GM18526 (cell line): ENCODE measurements around the gene APMAP.

Experiments used
- POLR2A ChIP-seq: IDR thresholded peaks from 3 replicates; pipeline ENCODE4 v1.6.1; 2011; ENCODE audit not compliant: insufficient read length; ENCODE audit errors: extremely low read depth

Gene APMAP

DNA sequence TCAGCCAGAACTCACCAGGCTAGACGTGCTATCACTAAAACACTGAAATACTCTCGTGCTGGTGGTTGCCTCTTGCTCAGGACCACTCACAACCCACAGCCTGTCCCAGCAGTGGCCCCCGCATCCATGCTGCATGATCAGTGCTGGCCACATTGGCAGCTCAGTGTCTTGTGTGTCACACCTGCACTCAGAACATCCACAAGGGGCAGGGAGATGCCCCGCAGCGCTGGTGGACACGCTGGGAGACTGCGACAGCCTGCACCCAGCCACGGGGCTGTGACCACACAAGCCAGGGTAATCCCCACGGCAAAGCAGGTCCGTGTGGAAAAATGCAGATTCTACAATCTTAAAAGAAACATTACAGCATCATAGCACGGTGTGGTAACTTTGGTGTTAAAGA, 23.9 kb upstream of the APMAP start:
- no peak for TF ChIP-seq POLR2A

DNA sequence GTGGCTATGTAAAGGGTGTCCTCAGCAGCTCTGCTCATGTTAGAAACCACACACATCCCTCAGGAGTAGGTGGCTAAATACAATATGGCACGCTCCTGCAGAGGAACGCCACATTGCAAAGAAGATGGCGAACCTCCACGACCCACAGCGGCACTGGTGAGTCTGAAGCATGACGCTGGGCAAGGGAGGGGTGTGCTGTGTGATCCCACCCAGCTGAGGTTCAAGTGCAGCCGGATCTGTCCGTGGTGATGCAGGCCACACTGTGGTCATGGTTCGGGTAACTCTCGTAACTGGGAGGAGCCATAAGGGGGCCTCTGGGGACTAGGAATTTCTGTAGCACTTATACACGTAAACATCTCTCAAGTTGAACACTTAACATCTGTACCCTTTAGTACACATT, 23.4 kb upstream of the APMAP start:
- no peak for TF ChIP-seq POLR2A

DNA sequence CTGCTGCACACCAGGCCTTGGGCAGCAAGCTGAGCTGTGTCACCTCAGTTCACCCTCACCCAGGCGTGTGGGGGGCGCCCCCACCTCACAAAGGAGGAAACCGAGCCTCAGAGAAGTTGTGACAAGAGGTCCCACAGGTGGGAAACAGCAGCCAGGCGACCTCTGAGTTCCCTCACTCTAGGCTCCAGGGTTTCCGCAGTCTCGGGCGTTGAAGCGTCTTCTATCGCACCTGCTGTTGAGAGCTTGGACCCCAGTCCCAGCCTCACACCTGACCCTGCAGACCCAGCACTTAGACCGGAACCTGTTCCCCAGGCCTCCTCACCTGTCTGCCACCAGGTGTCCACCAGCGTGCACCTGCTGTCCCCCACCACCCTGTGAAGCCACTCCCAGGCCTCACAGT, 22.3 kb upstream of the APMAP start:
- TF ChIP-seq POLR2A, result no peak

DNA sequence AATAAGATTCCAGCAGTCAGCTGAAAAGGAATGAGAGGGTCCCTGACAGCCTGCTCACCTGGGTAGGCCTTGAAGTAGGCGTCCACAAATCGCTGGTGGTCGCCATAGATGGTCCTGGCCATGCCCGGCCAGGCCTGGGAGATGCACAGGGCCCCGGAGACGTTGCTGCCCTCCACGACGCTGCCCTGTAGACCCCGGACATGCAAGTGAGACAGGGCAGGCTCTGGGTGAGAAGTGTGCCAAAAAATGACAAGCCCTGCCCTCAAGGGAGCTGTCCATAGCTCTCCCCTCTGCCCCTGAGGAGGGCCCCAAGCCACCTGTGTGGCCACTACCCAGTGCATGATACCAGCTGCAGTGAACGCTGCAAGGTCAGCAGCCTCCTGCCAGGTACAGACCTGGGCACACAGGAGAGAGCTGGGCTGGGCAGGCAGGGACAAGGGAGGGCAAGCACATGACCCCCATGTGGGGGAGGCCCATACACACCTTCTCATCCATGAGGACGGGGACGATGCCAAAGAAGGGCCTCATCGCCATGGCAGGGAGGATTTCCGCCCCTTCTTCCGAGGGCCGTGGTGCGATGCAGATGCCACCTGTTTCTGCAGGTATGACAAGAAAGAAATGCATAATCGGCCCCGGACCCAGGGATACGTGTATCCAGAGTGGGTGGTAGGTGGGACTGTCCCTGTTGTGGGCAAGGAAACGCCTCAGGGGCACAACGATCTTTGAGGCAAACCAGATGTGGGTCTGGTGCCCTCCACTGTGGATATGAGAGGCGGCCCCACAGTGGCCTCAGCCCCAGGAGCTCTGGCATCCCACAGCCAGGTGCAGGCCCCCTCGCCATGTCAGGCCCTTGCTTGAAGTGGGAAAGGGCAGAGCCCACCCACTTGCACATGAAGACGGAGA, 21.2 kb upstream of the APMAP start:
- no peak for TF ChIP-seq POLR2A

DNA sequence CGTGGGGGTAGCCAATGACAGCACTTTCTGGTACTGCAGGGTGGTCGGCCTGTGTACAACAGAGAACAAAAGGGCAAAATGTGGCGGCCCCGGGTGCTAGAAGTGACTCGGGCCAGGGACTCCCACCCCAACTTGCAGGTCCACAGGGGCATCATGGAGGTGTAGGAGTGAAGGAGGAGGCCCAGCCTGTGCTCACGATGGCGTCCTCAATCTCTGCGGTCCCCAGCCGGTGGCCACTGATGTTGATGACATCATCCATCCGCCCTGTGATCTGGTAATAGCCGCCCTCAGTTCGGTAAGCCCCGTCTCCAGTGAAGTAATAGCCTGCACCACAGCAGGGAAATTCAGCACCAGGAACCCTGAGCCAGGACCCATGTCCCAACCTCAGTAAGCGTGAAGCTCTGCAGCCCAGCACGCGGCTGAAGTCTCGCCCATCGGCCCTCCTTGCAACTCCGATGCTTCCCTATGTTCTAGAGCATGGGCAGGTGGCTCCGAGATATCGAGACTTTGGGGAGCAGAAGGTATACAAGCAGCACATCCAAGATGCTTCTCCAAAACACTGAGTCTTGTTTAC, 20.2 kb upstream of the APMAP start:
- no peak for TF ChIP-seq POLR2A

DNA sequence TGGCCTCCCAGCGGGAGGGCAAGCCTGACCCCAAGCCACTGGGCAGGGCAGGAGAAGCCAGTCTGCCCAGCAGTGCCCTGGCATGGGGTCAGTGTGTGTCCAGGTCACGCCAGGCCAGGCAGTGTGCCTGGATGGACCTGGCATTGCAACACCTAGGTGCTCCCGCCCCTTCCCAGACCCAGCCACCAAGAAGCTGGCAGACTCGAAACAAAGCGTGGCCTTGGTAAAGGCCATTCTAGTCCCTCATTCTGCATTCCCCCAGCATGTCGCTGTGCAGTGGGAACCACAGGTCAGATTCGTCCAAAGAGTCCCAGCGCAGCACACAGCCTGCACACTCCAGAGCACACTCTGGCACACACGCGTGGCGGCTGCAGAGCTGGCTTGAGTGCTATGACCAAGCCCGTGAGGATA, 19.3 kb upstream of the APMAP start:
- TF ChIP-seq POLR2A, result no peak

DNA sequence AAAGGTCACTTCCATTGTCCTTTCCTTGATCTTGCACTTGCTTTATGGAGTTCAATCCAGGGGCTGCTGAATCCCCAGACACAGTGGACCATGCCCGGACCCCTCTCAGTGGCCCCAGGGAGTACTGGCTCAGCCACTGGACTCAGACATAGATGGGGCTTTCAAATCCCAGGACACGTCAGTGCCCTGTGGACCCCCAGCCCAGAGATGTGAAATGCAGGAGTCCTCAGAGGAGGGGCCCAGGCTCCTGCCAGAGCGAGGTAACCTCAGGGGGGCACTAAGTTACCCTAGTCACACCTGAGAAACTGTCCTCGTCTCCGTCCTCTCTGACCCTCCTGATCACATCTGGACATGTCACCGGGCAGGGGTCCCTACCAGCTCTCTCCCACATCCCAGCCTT, 18.7 kb upstream of the APMAP start:
- TF ChIP-seq POLR2A, result no peak

DNA sequence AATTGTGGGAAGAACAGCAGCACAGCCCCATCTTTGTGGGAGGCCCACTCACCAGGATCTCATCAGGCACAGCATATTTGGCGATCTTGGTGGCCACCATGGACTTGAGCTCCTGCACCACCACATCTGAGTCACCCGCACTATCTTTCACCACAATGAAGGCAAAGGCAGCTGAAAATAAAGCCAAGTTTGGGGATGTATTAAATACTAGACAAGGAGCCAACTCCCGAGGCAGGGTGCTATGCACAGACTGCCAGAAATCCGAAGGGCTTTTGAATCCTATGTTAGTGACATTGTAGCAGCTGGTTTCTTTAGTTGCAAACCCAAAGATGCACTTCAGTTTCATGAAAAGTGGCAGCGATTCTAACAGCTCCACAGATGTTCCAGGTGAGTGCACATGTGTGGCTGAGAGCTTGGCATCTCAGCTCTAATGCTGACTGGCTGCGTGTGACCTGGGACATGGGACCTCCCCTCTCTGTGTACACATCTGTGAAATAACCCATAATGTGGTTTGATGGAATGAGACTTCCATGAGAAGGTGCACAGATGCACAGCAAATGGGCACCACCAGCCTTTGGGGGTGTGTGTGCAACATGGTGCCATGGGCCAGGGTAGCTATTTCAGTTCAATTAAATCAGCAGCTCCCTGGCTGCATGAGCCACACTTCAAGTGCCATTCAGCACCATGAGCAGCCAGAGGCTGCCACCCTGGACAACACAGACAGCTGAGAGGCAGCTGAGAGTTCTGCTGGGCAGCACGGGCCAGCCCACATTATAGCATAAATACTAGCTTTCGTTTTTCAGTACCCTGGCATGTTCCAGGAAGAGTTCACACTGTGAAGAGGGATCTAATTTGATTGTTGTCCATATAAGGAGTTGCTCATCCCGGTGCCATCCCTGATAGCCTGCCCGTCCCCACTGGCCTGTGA, 16.9 kb upstream of the APMAP start:
- TF ChIP-seq POLR2A, result no peak

DNA sequence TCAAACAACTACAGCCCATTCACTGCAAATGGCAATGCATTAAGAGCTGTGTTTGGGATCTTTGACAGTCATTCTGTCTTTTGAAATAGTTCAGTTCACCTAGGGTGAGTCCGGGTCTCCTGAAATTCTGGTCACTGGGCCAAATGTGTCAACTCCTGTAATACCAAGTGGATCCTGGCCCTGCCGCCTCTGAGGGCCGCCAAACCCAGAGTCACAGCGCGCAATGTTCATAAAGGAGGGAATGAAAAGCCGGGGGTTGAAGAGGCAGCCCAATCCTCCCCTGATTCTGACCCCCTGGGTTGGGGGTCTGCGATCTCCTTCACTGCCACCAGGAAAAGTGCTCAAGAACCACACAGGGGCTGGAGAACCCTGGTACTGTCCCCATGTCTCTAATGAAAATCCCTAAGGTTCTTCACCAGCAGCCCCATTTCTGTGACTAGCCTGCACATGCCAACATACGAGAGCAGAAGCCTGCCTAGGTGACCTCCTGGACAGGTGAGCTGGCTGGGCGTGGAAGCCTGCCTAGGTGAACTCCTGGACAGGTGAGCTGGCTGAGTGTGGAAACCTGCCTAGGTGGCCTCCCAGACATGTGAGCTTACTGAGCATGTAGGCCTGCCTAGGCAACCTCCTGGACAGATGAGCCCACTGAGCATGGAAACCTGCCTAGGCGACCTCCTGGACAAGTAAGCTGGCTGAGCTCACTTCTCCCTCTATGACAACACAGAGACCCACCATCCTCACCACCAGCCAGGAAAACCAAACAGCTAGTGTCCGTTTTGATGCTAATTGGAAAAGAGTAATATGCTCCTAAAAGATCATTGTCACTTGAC, 16.1 kb upstream of the APMAP start:
- TF ChIP-seq POLR2A, result no peak

DNA sequence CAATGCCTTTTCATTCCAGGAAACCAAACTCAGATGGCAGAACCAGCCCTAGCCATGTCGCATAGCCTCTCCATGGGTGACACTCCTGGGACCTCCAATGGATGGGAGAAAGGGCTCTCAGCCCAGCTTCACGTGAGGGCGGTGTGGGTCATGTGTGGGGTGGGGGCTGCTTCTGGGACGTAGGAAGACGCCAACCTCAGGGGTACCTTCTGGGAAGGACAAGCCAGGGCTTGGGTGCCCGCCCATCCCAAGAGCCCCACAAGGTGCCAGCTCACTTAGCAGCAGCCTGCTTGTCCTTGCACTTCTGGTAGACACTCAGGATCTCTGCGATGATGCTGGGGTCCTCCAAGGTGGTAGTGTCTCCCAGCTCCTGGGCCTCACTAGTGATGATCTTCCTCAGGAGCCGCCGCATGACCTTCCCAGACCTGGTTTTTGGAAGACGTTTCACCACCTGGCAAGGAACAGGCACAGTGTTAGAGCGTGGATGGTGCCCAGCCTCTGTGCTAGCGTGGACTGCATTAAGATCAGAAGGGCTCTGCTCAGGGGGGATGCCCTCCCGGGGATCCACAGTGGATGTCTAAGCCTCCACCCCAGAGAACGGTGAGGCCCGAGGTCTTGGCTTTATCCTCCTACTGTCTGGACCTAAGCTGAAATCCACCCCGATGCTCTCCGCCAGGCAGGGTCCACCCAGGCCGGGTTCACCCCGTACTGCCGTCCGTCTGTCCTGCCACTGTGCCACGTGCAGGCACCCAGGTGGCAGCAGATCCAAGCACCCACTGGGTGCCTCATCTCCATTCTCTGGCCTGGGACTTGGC, 15.1 kb upstream of the APMAP start:
- no peak for TF ChIP-seq POLR2A

DNA sequence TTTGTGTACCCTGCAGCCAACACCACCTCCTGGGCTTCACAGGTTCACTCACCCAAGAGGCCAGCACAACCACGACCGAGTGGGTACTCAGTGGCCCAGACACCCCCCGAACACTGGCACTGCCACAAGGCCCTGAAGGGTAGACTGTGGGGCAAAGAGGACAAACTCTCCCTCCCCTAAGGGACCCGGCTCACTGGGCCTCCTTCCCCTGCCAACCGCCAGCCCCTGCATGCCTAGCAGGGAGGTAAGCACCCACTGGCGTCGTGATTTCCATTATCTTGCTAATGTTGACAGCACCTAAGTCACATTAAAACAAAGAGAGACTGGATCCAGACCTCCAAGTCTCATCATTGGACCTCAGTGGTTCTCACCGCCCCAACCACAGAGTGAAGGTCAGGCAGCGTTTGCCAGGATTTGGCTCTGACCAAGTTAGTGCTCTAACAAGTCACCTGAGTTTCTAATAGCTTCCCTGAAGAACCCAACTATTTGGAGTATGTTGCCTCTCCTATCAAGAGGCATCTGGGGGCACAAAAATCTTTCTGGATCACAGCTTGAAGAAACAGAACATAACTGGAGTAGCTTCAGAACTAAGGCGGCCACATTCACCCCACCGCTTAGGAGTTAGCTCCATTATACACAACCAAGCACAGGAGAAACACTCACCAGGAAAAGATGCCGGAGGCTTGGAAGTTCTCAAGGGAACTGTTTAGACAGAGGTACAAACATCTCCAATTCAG, 14.0 kb upstream of the APMAP start:
- no peak for TF ChIP-seq POLR2A

DNA sequence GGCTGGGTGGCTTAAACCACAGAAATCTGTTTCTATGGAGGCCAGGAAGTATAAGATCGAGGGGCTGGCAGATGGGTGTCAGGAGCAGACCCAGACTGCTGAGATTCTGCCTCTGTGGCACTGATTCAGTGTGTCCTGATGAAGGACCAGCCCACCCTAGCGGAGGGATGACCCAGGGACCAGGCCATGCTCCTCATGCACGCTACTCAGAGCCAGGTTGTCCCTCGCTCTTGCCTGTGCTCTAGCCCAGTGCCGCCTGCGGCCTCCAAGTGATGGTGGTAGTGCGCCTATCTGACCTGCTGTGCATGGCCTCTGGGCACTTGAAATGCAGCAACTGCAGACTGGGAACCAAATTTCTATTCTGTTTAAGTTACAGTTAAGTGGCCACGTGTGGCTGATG, 13.1 kb upstream of the APMAP start:
- TF ChIP-seq POLR2A, result no peak

DNA sequence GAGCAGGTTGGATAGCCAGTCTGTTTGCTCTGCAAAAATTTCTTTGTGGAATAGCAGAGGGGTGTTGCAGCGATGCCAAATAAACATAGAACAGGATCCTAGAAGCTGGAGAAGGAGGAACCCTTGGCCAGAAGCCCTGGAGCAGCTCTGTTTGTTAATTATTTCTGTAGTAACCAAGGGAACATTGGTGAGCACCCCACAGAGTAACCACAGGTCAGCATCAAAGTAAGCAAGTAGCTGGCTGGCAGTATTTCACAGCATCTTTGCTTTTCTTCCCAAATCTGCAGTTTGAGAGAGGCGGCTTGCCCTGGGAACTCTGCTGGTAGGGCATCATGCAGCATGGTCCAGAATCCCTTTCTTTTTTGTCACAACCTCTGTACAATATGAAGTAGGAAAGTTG, 12.7 kb upstream of the APMAP start:
- TF ChIP-seq POLR2A, result no peak
